ENCODE measurements around the gene UBAC2. TPM values are rescaled to one million over a fixed set of nuclear protein-coding genes. Genes with fewer than 3 reads are reported as not detected.

Gene UBAC2
- total RNA-seq, 1 experiment from 2014 or later = 45.8 TPM

DNA sequence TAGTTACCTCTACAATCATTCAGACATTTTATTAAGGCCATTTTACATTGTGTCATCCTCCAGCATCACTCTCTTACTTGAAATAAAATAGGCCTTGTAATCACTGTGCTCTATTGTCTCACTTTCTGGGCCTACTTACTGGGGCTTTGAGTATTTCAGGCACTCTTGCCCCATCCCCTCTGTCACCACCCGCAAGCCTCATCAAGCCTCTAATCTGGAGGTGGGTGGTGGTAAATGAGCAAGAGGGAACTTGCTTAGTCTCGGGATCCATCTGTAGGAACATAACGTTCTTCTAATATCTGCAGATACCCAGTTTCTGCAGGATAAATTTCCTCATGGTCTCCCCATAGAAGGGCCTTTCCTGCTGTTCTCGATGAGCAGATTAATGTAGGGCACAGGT, 77.0 kb downstream of the UBAC2 start:
- ChIA-PET POLR2A (ENCODE audit: low non-redundant PET) (no interaction called here), CTCF (no interaction called here)
- no peak for TF ChIP-seq EZH2 (IDR thresholded peaks at IDR 0.05; ENCODE audit: borderline replicate concordance, low read depth, low read length, poor library complexity, severe bottlenecking)
- TF ChIP-seq, protein P1, sequence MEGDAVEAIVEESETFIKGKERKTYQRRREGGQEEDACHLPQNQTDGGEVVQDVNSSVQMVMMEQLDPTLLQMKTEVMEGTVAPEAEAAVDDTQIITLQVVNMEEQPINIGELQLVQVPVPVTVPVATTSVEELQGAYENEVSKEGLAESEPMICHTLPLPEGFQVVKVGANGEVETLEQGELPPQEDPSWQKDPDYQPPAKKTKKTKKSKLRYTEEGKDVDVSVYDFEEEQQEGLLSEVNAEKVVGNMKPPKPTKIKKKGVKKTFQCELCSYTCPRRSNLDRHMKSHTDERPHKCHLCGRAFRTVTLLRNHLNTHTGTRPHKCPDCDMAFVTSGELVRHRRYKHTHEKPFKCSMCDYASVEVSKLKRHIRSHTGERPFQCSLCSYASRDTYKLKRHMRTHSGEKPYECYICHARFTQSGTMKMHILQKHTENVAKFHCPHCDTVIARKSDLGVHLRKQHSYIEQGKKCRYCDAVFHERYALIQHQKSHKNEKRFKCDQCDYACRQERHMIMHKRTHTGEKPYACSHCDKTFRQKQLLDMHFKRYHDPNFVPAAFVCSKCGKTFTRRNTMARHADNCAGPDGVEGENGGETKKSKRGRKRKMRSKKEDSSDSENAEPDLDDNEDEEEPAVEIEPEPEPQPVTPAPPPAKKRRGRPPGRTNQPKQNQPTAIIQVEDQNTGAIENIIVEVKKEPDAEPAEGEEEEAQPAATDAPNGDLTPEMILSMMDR (conservative IDR thresholded peaks at IDR 0.05; ENCODE audit: low read depth, low read length) = no peak
- no TSS peak for BruUV-seq (replicated peaks)
- H3K27ac ChIP-seq (ENCODE audit: low read depth, low read length, poor library complexity, severe bottlenecking) = no peak overlapping the region
- no peak overlapping the region for H3K4me3 ChIP-seq (ENCODE audit: low read depth, low read length, poor library complexity, severe bottlenecking)
- no peaks in the 10 kb centered on the region for H3K9me3 ChIP-seq (ENCODE audit: low read depth, low read length, poor library complexity, severe bottlenecking)
- H3K4me1 ChIP-seq (ENCODE audit: insufficient read depth, low read length, poor library complexity, severe bottlenecking) = no peaks in the 10 kb centered on the region
- H3K36me3 ChIP-seq (ENCODE audit: insufficient read depth, low read length, poor library complexity, severe bottlenecking) = no peaks in the 10 kb centered on the region
- intact Hi-C loops (cut with micrococcal nuclease; ENCODE audit: unreplicated experiment) = no loop called here
- H3K27me3 ChIP-seq (replicated peaks; ENCODE audit: insufficient read depth, low read depth, low read length, poor library complexity) = no peaks in the 10 kb centered on the region
- no peak for DNase-seq (ENCODE audit: low spot score)

DNA sequence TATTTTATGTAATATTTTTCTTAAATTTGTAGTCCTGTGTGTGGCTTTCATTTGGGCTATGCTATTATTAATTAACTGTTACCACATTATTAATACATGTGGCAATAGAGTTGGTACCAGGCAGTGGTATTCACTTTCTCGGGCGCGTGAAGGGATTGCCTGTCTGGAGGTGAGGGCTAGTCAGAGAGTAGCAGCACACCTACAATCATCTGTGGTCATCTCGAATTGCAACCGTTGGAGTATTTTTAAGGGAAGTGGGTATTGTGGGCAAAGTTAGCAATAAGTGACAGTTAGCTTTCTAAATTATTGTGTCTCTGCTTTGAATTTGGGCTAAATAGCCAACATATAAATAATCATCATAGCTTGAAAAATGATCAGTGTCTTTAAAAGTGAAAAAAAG, 77.5 kb downstream of the UBAC2 start:
- no TSS peak for BruUV-seq (replicated peaks)
- no peak for DNase-seq (ENCODE audit: low spot score)
- Histone ChIP-seq H3K27ac (ENCODE audit: low read depth, low read length, poor library complexity, severe bottlenecking) (no peak overlapping the region), H3K4me3 (ENCODE audit: low read depth, low read length, poor library complexity, severe bottlenecking) (no peak overlapping the region), H3K36me3 (ENCODE audit: insufficient read depth, low read length, poor library complexity, severe bottlenecking) (no peaks in the 10 kb centered on the region), H3K27me3 (replicated peaks; ENCODE audit: insufficient read depth, low read depth, low read length, poor library complexity) (no peaks in the 10 kb centered on the region), H3K4me1 (ENCODE audit: insufficient read depth, low read length, poor library complexity, severe bottlenecking) (no peaks in the 10 kb centered on the region), H3K9me3 (ENCODE audit: low read depth, low read length, poor library complexity, severe bottlenecking) (no peaks in the 10 kb centered on the region)
- POLR2A ChIA-PET (ENCODE audit: low non-redundant PET) = no interaction called here
- intact Hi-C loops (cut with micrococcal nuclease; ENCODE audit: unreplicated experiment) = no loop called here
- TF ChIP-seq EZH2 (IDR thresholded peaks at IDR 0.05; ENCODE audit: borderline replicate concordance, low read depth, low read length, poor library complexity, severe bottlenecking) = no peak
- TF ChIP-seq, protein P1 (conservative IDR thresholded peaks at IDR 0.05; ENCODE audit: low read depth, low read length) = no peak
- CTCF ChIA-PET = no interaction called here

DNA sequence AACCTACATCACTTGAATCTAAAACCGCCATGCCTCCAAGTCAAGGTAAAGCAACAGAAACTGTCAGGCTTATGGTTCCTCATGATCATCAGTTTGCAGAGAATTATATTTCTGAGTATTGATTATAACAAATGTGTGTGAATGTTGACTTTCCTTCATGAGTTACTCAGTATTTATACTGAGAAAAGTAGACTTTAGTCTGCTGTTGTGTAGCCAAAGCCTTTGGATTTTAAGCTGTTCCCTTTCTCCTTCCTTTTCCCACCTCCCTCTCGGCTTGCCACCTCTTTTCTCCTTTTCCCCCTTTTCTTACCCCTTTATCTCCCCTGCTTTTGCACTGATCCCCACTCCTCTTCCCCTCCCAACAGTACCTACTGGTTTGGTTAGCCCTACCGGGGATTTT, 78.2 kb downstream of the UBAC2 start:
- DNase-seq (ENCODE audit: low spot score) = no peak
- Histone ChIP-seq H3K4me3 (ENCODE audit: low read depth, low read length, poor library complexity, severe bottlenecking) (no peak overlapping the region), H3K27ac (ENCODE audit: low read depth, low read length, poor library complexity, severe bottlenecking) (no peak overlapping the region), H3K9me3 (ENCODE audit: low read depth, low read length, poor library complexity, severe bottlenecking) (no peaks in the 10 kb centered on the region), H3K27me3 (replicated peaks; ENCODE audit: insufficient read depth, low read depth, low read length, poor library complexity) (no peaks in the 10 kb centered on the region), H3K4me1 (ENCODE audit: insufficient read depth, low read length, poor library complexity, severe bottlenecking) (no peaks in the 10 kb centered on the region), H3K36me3 (ENCODE audit: insufficient read depth, low read length, poor library complexity, severe bottlenecking) (no peaks in the 10 kb centered on the region)
- intact Hi-C loops (cut with micrococcal nuclease; ENCODE audit: unreplicated experiment) = no loop called here
- ChIA-PET POLR2A (ENCODE audit: low non-redundant PET) (no interaction called here), CTCF (no interaction called here)
- TF ChIP-seq EZH2 (IDR thresholded peaks at IDR 0.05; ENCODE audit: borderline replicate concordance, low read depth, low read length, poor library complexity, severe bottlenecking) = no peak
- TF ChIP-seq, protein P1 (conservative IDR thresholded peaks at IDR 0.05; ENCODE audit: low read depth, low read length) = no peak
- BruUV-seq (replicated peaks) = no TSS peak
